NCI-H146 treated with DMSO at 0.1 percent for 48 hours (cell line): ENCODE data around the gene NTM.

ENCODE experiments used
- DNase-seq: peaks from one replicate; lab custom pipeline; 2025; ENCODE audit not compliant: unreplicated experiment; lab: John Stamatoyannopoulos, UW

NTM gene

DNA sequence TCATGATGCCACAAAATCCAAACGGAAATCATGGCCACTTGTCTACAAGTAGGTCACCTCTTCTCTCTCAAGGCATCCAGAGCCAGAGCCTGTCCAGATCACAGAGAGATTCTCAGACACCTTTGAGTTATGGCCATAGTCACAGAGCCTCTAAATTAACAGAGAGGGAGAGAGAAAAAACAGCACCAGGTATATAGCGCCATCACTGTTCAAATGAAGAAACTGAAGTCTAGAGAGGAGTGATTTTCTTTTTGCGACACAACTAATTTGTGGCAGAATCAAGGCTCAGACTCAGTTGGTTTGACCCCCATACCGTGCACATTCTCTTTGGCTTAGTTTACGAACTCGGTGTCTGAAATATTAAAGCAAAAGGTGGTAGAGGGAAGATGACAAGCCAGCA lies 512.9 kb downstream of the NTM start:
- no peak for DNase-seq

GRCh38 chr11:131884461-131885073 lies 514.2 kb downstream of the NTM start:
- no peak for DNase-seq

GRCh38 chr11:131885431-131885830 lies 515.0 kb downstream of the NTM start:
- DNase-seq: no peak

GRCh38 chr11:131886201-131886600 lies 515.8 kb downstream of the NTM start:
- no peak for DNase-seq

DNA sequence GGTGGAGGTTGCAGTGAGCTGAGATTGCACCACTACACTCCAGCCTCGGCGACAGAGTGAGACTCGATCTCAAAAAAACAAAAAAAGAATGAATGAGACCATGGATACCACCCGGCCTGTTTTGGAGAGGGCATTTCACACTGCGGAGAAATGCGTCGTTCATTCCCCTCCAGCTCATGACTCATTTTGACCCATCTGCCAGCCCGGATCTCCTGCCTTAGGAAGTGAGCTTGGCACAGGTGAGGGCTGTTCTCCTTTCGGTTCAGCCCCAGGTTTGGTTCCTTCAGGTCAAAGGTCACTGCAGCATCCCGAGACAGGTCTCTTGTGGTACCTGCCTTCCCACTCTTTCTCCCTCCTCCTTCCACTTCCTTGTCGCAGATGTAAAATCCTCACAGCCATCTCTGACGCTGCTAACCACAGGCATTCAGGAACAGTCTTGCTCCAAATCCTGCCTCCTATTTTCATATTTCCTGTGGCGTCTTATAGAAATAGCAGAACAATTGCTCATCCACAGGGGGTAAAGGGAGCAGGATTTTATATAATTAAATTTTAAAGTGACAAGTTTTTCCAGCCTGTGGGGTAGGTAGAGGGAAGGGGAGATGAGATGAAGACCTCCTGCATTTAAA lies 517.9 kb downstream of the NTM start:
- no peak for DNase-seq

GRCh38 chr11:131889146-131889577 lies 518.7 kb downstream of the NTM start:
- peak; percentile 55 for DNase-seq

DNA sequence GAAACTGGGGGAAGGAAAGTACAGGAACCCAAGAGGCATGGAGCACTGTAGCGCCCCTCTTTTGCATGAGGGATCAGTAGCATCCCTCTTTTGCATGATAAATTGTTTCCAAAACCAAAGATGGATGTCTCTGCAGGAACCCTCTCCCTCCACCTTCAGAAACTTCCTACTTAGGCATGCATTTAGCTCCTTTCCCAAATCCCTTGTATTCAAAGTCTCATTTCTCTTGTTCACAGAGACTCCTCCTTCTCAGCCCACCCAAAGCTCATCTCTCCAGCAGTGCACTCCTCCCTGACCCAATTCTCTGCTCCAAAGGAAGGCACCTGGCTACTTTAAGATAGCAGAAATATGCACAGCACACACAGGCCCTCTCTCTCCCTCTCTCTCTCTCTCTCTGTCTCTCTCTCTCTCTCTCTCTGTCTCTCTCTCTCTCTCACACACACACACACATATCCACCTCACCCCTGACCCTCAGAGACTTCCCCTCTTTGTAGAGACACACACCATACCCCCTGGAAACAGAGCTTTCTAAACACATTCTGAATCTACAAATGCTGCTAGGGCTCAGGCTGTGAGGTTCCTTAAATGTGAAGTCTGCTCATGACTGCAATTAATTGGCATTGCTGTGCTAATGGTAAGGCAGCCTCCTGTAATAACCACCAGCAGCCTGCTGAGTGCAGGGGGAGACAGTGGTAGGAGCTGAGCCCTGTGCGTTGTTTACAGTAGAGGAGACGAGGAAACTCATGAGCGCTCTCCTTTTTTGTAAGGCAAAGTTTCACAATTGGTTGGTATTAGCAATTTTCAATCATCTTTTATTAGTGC lies 519.6 kb downstream of the NTM start:
- no peak for DNase-seq

- DNase-seq: no peak
These were observed 522.9 kb downstream of the NTM start for GRCh38 chr11:131893103-131893890.

GRCh38 chr11:131893988-131894387 lies 523.6 kb downstream of the NTM start:
- no peak for DNase-seq

DNA sequence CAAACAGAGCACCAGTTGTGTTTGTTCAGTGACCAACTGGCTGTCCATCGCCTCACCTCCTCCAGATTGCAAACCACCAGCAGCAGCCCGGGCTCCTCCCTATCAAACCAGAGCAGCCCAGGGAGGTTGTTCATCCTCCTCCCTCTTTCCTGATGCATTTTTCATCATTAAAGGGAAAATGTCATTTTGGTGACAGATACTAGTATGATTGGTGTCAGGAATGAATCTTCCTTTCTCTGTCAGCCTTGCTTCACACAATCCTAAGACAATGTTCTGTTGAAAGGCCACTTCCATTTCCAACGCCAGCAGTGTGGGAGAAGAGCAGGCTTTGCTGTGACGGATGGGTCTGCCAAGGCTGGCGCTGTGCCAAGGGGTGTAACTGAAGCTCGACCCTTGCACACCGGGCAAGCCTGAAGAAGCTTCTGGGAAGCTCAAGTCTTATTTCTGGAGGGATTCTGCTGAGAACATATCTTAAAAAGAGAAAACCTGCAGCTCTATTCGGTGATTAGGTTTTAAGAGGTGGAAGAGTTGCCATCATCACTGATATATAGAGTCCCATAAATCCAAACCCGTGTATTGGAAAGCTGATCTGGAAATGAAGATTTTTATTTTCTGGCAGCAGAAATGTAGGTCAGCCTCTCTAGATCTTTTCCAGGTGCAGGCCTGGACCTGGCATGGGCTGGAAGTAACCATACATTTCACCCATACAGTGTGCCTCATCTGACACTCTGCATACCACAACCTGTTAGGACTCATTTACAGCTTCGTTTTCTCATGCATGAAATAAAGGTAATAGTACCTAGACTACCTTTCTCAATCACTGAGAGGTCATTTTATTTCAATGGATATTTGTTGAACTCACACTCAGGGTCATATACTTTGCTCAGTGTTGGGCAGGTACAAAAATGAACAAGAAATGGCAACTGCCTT lies 524.5 kb downstream of the NTM start:
- no peak for DNase-seq

DNA sequence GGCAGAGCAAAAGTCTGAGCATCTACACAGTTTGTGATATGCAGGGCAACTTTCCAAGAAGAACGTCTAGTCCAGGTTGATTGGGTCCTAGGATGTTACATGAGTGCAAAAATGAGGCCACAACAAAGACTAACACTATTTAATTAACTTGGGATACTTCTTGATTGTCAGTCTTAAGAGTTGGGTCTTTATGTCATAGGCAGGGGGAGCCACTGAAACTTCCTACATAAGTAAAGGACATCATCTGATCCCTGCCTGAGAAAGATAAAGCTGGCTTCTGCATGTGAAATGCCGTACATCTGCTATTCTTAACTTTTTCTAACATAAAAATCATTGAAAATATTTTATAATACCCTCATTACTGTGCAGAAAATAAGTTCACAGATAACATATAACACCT lies 525.5 kb downstream of the NTM start:
- DNase-seq: no peak

DNA sequence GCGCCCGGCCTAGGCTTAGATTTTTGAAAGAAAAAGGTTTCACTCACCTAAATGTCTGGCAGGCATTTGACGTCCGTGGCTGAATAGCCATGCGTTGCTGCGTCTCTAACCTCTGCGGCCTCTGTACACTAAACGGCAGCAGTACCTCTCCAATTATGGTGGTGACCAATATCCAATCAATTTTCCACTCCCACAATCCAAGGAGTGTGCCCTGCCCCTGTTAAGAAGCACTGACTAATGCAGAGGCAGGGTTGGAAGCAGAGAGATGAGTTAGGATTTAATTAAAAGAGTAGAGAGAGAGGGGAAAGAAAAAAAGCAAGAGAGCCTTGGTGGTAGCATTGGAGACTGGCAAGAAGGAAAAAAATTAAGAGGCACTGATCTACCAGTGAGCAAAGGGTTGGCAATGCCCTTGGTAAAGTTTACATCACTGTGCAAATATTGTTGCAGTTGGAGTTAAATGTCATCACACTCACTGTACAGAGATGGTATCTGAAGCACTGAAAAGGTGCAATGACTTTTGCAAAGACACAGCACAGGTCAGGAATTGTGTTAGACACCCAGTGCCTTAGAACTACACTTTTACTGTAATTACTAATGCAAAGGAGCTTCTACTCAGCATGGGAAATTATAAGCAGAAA lies 526.7 kb downstream of the NTM start:
- no peak for DNase-seq

DNA sequence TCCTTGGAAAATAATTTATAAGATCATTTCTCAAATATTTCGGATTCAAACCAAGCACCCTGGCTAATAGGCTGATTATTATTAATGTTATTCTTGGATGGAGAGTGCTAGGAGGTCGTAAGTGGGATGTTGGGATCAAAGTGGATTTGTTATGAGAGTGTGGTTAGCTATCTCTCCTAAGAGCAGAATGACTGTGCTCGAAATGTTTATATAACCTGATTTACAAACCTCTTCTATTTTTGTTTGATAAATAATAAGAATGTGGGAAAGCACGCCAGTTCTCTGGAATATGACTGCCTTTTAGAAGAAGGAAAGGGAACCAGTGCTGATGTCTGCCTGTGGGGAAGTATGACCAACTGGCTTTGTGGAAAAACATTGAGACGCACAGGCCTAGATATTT lies 527.5 kb downstream of the NTM start:
- no peak for DNase-seq

GRCh38 chr11:131898949-131899348 lies 528.5 kb downstream of the NTM start:
- no peak for DNase-seq

- no peak for DNase-seq
These were observed 529.6 kb downstream of the NTM start for GRCh38 chr11:131899950-131900580.

- no peak for DNase-seq
These were observed 532.0 kb downstream of the NTM start for GRCh38 chr11:131902421-131902820.

DNA sequence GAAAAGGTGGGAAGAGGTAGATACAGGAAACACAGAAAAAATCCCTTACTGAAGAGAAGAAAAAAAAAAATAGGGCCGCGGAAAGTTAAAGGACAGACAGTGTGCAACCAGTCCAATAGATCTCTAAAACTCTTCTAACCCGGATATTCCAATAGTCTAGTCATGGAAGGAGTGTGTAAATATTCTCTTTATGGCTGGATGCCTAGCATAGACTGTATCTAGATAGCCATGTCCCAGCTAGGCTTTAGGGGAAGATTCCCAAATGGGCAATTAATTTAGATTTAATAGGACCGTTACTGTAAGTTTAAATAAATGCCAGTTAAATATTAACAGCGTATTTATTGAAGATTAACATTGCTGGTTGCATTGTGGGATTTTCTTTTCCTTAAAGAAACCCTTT lies 532.7 kb downstream of the NTM start:
- no peak for DNase-seq

GRCh38 chr11:131904756-131905155 lies 534.3 kb downstream of the NTM start:
- DNase-seq: no peak

GRCh38 chr11:131906963-131907362 lies 536.5 kb downstream of the NTM start:
- DNase-seq: no peak
